ENCODE data around the gene MRE11.
"Not testable (repeated sequence)": the region's sequence is repeated elsewhere in the genome, so short reads cannot be mapped to it uniquely, and the experiment has no call there.

DNA sequence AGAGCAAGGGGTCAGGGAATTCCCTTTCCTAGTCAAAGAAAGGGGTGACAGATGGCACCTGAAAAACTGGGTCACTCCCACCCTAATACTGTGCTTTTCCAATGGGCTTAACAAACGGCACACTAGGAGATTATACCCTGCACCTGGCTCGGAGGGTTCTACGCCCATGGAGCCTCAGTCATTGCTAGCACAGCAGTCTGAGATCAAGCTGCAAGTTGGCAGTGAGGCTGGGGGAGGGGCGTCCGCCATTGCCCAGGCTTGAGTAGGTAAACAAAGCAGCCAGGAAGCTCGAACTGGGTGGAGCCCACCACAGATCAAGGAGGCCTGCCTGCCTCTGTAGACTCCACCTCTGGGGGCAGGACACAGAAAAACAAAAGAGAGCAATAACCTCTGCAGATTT lies 123.1 kb downstream of the MRE11 start:
- not testable (repeated sequence) for TF ChIP-seq FOXM1 (IDR thresholded peaks at IDR 0.05; ENCODE audit: borderline replicate concordance); PKNOX1 (IDR thresholded peaks at IDR 0.05); SUZ12 (IDR thresholded peaks at IDR 0.05); NFRKB (IDR thresholded peaks at IDR 0.05); BHLHE40 (IDR thresholded peaks at IDR 0.05; ENCODE audit: borderline replicate concordance); SP1 (IDR thresholded peaks at IDR 0.05); ELF4 (IDR thresholded peaks at IDR 0.05)

Data from HEK293T (cell line).